NT2/D1 (cell line): Measurements from ENCODE around the gene CFAP70.
"Not testable (repeated sequence)": the region's sequence is repeated elsewhere in the genome, so short reads cannot be mapped to it uniquely, and the experiment has no call there.

Source experiments
- YY1 ChIP-seq: IDR thresholded peaks from 2 replicates; pipeline ENCODE4 v1.6.1; 2011; ENCODE audit not compliant: insufficient read length, insufficient read depth
- ZNF274 ChIP-seq: IDR thresholded peaks from 2 replicates; pipeline ENCODE4 v1.6.1; 2011; ENCODE audit warnings: mild to moderate bottlenecking, low read depth, low read length

DNA sequence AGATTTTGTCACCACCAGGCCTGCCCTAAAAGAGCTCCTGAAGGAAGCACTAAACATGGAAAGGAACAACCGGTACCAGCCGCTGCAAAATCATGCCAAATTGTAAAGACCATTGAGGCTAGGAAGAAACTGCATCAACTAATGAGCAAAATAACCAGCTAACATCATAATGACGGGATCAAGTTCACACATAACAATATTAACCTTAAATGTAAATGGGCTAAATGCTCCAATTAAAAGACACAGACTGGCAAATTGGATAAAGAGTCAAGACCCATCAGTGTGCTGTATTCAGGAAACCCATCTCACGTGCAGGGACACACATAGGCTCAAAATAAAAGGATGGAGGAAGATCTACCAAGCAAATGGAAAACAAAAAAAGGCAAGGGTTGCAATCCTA lies 33.4 kb downstream of the CFAP70 start:
- TF ChIP-seq ZNF274, YY1: not testable (repeated sequence)
